ENCODE data around the gene KDF1. TPM values are rescaled to one million over a fixed set of nuclear protein-coding genes. Genes with fewer than 3 reads are reported as not detected.
A peak's percentile ranks its signal among the peaks of the same experiment; 100 is the strongest.

The KDF1 gene
- total and polyA plus RNA-seq, 2 of the 13 experiments (the other 11 are each of a cell fraction or from before 2014, with no cell fraction given) = 1.9 to 4.9 TPM

- Histone ChIP-seq H3K4me1 (ENCODE audit: insufficient read depth, low read length) (peaks cover 79% of the 10 kb centered on the region), H3K27ac (ENCODE audit: extremely low read length, insufficient read depth, low read length) (peak overlapping the region; percentile 74), H3K79me2 (ENCODE audit: insufficient read depth, low read length) (peaks cover 34% of the 10 kb centered on the region), H3K9ac (ENCODE audit: insufficient read depth, low read depth, low read length) (peak overlapping the region; percentile 95), H3K27me3 (ENCODE audit: control insufficient read depth in 1 of 2, insufficient read depth in 2 of 2, low read length in 2 of 2) (no peaks in the 10 kb centered on the region; a peak in 1 of 5 replicates), H3K4me3 (replicated peaks in 1 of 3; ENCODE audit: insufficient read depth in 1 of 3, low read depth in 2 of 3, low read length in 3 of 3) (peak overlapping the region; percentile 92 to 97 (median 96)), H2AFZ (ENCODE audit: low read length) (no peak overlapping the region), H3K9me3 (ENCODE audit: low read length) (no peaks in the 10 kb centered on the region), H3K4me2 (ENCODE audit: low read depth, low read length) (peak overlapping the region; percentile 99), H4K20me1 (ENCODE audit: insufficient read depth, low read length) (peaks cover 49% of the 10 kb centered on the region), H3K36me3 (replicated peaks in 1 of 2; ENCODE audit: control insufficient read depth in 1 of 2, insufficient read depth in 2 of 2, low read length in 2 of 2) (0 out of 5 replicates have a peak, but pooled peaks cover 1 to 3% of the 10 kb centered on the region in 2 experiments)
- ChIA-PET POLR2A (interaction anchor here (0.7 to 12.9 kb wide), 23 partner anchors 8 to 534 kb away, joined by 3 to 253 read pairs (median 8); partner anchors contain the start of genes GPATCH3, GPN2, KDF1 and NR0B2), CTCF (ENCODE audit: low intra/inter-chr PET ratio, low total read pairs) (no interaction called here)
- no peak for ATAC-seq
- 0% methylated on average over 17 of the region's 97 CpGs for WGBS (ENCODE audit: low lambda C conversion rate)
- in situ Hi-C loops (cut with HindIII; ENCODE audit: extremely low pct_ligation_motif_present, low pct_unique_long_range_greater_than_20kb) (loop anchor here (5.0 kb wide), 1 partner anchor 82 kb away; the partner anchor contains the start of gene NR0B2), intact Hi-C loops (cut with micrococcal nuclease; ENCODE audit: unreplicated experiment) (no loop called here)
- DNase-seq (ENCODE audit: low spot score) = no peak
- no TSS peak for BruUV-seq (replicated peaks)
- no peak for FAIRE-seq
- TF ChIP-seq, protein P1, sequence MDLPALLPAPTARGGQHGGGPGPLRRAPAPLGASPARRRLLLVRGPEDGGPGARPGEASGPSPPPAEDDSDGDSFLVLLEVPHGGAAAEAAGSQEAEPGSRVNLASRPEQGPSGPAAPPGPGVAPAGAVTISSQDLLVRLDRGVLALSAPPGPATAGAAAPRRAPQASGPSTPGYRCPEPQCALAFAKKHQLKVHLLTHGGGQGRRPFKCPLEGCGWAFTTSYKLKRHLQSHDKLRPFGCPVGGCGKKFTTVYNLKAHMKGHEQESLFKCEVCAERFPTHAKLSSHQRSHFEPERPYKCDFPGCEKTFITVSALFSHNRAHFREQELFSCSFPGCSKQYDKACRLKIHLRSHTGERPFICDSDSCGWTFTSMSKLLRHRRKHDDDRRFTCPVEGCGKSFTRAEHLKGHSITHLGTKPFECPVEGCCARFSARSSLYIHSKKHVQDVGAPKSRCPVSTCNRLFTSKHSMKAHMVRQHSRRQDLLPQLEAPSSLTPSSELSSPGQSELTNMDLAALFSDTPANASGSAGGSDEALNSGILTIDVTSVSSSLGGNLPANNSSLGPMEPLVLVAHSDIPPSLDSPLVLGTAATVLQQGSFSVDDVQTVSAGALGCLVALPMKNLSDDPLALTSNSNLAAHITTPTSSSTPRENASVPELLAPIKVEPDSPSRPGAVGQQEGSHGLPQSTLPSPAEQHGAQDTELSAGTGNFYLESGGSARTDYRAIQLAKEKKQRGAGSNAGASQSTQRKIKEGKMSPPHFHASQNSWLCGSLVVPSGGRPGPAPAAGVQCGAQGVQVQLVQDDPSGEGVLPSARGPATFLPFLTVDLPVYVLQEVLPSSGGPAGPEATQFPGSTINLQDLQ (CRISPR knock-in tag; IDR thresholded peaks at IDR 0.05) = 0 out of 2 replicates have a peak, but pooled peaks have one; percentile 11
- TF ChIP-seq HMGXB3 (CRISPR knock-in tag; IDR thresholded peaks at IDR 0.05; ENCODE audit: borderline replicate concordance) = no peak
- TF ChIP-seq KAT7 (CRISPR knock-in tag; IDR thresholded peaks at IDR 0.05; ENCODE audit: borderline replicate concordance) = no peak
- 0 out of 2 replicates have a peak, but pooled peaks have one; percentile 37 for TF ChIP-seq HNRNPL (IDR thresholded peaks at IDR 0.05; ENCODE audit: low read depth, low read length)
- TF ChIP-seq, protein P2, sequence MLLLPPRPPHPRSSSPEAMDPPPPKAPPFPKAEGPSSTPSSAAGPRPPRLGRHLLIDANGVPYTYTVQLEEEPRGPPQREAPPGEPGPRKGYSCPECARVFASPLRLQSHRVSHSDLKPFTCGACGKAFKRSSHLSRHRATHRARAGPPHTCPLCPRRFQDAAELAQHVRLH (CRISPR knock-in tag; IDR thresholded peaks at IDR 0.05; ENCODE audit: borderline replicate concordance, low read depth) = no peak
- peak; percentile 27; the same call in 1 of the 2 replicates for TF ChIP-seq PHF8 (CRISPR knock-in tag; IDR thresholded peaks at IDR 0.05)
- no peak for TF ChIP-seq MYNN (CRISPR knock-in tag; IDR thresholded peaks at IDR 0.05; ENCODE audit: low read depth)
- no peak for TF ChIP-seq GLMP (CRISPR knock-in tag; IDR thresholded peaks at IDR 0.05; ENCODE audit: borderline replicate concordance)
- no peak for TF ChIP-seq PLRG1 (conservative IDR thresholded peaks at IDR 0.05)
- no peak for TF ChIP-seq ZNF768 (CRISPR knock-in tag; IDR thresholded peaks at IDR 0.05)
- peak; percentile 23 for TF ChIP-seq HNRNPLL (IDR thresholded peaks at IDR 0.05; ENCODE audit: low read depth, low read length, poor library complexity, severe bottlenecking)
- 0 out of 2 replicates have a peak, but pooled peaks have one; percentile 21 for TF ChIP-seq CSRNP2 (CRISPR knock-in tag; conservative IDR thresholded peaks at IDR 0.05; ENCODE audit: low read depth)
These were observed 33.9 kb upstream of the KDF1 start for GRCh38 chr1:26994020-26994786.
